LHCN-M2 (cell line): ENCODE measurements around the gene C9orf40. TPM values are rescaled to one million over a fixed set of nuclear protein-coding genes. Genes with fewer than 3 reads are reported as not detected.

Source experiments
- DNase-seq: peaks from one replicate; pipeline ENCODE4 v3.0.0-alpha.2; 2012; ENCODE audit warnings: low read depth
- polyA plus RNA-seq: library from polyadenylated mRNA; unstranded; fragments of >200 nt; gene quantifications from one replicate; pipeline ENCODE4 v1.2.1, GENCODE V29; 2012; ENCODE audit warnings: missing spikeins
- total RNA-seq: library from RNA; depleted of rRNA; stranded (reverse); fragments of >200 nt; gene quantifications from 2 replicates; pipeline ENCODE4 v1.2.3, GENCODE V29; 2014; rRNA removed

C9orf40 gene
- total RNA-seq: 17.3 and 18.1 TPM in 2 replicates
- polyA plus RNA-seq: 7.2 TPM

- peak; percentile 85 for DNase-seq
These were observed at the start of gene C9orf40 for GRCh38 chr9:74952201-74953151. TSS of gene C9orf40 (minus strand) at chr9:74952912. CDS start at chr9:74952611, 301 bp downstream.

- DNase-seq: peak; percentile 80
These were observed 49.2 kb upstream of the C9orf40 start for GRCh38 chr9:75001719-75002421.

- no peak for DNase-seq
These were observed 48.1 kb upstream of the C9orf40 start for GRCh38 chr9:75000835-75001234.

- no peak for DNase-seq
These were observed 32.3 kb upstream of the C9orf40 start for GRCh38 chr9:74985041-74985440.

- no peak for DNase-seq
These were observed 31.0 kb upstream of the C9orf40 start for GRCh38 chr9:74983709-74984108.

- no peak for DNase-seq
These were observed 27.1 kb upstream of the C9orf40 start for GRCh38 chr9:74979844-74980243.

GRCh38 chr9:74977287-74977686 is 24.6 kb upstream of the C9orf40 start:
- DNase-seq: no peak

GRCh38 chr9:74975538-74975937 is 22.8 kb upstream of the C9orf40 start:
- DNase-seq: no peak

GRCh38 chr9:74974558-74974957 is 21.8 kb upstream of the C9orf40 start:
- no peak for DNase-seq

GRCh38 chr9:74973714-74974113 is 21.0 kb upstream of the C9orf40 start:
- DNase-seq: no peak

- no peak for DNase-seq
These were observed 10.3 kb upstream of the C9orf40 start for GRCh38 chr9:74963056-74963455.

- DNase-seq: no peak
These were observed 8.8 kb upstream of the C9orf40 start for GRCh38 chr9:74961496-74961895.

- peak; percentile 59 for DNase-seq
These were observed 7.8 kb upstream of the C9orf40 start for GRCh38 chr9:74960561-74960960.

- no peak for DNase-seq
These were observed 5.9 kb upstream of the C9orf40 start for GRCh38 chr9:74958587-74958986.

- peak; percentile 33 for DNase-seq
These were observed 581 bp upstream of the C9orf40 start for GRCh38 chr9:74953235-74953751.

- DNase-seq: peak; percentile 27
These were observed 974 bp downstream of the C9orf40 start for GRCh38 chr9:74951725-74952151.

GRCh38 chr9:74951107-74951720 is 1.5 kb downstream of the C9orf40 start:
- no peak for DNase-seq

- DNase-seq: no peak
These were observed 2.6 kb downstream of the C9orf40 start for GRCh38 chr9:74949859-74950855.

GRCh38 chr9:74948937-74949336 is 3.8 kb downstream of the C9orf40 start:
- no peak for DNase-seq

GRCh38 chr9:74946686-74947085 is 6.0 kb downstream of the C9orf40 start:
- no peak for DNase-seq

- peak; percentile 31 for DNase-seq
These were observed 9.9 kb downstream of the C9orf40 start for GRCh38 chr9:74942801-74943200.
